Measurements from ENCODE around the gene ARL6IP4.

The ARL6IP4 gene

DNA sequence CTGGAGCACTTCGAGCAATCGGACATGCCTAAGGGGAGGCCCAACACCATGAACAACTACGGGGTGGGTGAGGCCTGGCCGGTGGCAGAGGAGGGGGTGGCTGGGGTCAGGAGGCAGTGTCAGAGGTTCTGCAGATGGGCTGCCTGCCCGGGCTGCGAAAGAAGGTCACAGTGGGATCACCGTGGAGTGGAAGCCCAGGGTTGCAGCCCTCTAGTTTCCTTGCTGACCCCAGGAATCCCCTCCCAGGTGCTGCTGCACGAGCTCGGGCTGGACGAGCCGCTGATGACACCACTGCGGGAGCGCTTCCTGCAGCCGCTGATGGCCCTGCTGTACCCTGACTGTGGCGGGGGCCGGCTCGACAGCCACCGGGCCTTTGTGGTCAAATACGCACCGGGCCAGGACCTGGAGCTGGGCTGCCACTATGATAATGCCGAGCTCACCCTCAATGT is 1.9 kb upstream of the ARL6IP4 start:
- H3K4me3 ChIP-seq (ENCODE audit: low read depth, low read length) = no peak overlapping the region
- DNase-seq (ENCODE audit: low read depth) = no peak
- TF ChIP-seq, protein P1, sequence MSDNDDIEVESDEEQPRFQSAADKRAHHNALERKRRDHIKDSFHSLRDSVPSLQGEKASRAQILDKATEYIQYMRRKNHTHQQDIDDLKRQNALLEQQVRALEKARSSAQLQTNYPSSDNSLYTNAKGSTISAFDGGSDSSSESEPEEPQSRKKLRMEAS (IDR thresholded peaks at IDR 0.05; ENCODE audit: low read depth, low read length) = no peak

DNA sequence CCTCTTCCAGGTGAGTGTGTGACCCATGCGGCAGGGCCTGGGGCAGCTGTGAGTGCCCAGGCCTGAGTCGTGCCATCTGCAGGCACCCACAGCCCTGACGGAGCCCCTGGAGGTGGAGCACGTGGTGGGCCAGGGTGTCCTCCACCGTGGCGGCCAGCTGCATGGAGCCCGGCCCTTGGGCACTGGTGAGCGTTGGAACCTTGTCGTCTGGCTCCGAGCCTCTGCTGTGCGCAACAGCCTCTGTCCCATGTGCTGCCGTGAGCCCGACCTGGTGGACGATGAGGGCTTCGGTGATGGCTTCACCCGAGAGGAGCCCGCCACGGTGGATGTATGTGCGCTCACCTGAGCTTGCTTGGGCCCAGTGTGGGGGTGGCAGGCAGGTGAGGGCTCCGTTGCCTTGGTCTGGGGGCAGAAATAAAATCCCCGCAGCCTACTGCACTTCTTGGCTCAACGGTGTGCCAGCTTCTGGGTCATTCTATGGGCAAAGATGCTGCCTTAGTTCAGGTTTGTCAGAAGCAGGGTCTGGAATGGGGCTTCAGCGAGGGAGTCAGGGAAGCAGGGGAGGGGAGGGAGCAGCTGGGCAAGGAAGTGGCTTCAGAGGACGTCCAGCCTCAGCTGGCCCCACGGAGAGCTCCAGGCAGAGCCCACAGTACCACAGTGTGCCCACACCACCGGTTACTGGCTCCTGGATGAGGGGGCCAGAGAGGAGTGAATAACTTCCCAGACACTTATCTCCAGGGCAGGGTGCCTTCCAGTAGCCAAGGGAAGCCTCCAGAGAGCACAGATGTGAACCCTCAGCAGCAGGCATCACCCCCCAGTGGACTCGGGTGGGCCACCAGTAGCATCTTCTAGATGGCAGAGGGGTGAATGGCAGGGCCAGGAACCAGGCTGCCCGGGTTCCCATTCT is 1.2 kb upstream of the ARL6IP4 start:
- TF ChIP-seq POLR2A (IDR thresholded peaks at IDR 0.05; ENCODE audit: extremely low read depth, insufficient read length) = no peak
- TF ChIP-seq, protein P2, sequence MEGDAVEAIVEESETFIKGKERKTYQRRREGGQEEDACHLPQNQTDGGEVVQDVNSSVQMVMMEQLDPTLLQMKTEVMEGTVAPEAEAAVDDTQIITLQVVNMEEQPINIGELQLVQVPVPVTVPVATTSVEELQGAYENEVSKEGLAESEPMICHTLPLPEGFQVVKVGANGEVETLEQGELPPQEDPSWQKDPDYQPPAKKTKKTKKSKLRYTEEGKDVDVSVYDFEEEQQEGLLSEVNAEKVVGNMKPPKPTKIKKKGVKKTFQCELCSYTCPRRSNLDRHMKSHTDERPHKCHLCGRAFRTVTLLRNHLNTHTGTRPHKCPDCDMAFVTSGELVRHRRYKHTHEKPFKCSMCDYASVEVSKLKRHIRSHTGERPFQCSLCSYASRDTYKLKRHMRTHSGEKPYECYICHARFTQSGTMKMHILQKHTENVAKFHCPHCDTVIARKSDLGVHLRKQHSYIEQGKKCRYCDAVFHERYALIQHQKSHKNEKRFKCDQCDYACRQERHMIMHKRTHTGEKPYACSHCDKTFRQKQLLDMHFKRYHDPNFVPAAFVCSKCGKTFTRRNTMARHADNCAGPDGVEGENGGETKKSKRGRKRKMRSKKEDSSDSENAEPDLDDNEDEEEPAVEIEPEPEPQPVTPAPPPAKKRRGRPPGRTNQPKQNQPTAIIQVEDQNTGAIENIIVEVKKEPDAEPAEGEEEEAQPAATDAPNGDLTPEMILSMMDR (IDR thresholded peaks at IDR 0.05; ENCODE audit: low read depth, low read length) = no peak
- TF ChIP-seq, protein P1 (IDR thresholded peaks at IDR 0.05; ENCODE audit: low read depth, low read length) = no peak
- TF ChIP-seq MYC (IDR thresholded peaks at IDR 0.05; ENCODE audit: low read depth, low read length) = no peak
- H3K4me3 ChIP-seq (ENCODE audit: low read depth, low read length) = peak overlapping the region; percentile 87
- no peak for DNase-seq (ENCODE audit: low read depth)

DNA sequence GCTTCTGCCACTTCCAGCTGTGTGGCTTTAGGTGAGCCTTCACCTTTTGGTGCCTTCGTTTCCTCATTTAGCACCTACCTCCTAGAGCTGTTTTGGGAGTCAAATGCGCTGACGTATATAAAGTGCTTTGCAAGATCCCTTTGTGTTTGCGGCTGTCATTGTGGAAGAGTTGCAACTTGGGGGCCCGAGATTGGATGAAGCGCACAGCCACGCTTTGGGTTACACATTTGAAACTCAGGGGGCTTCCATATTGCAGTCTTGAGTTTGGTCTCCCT is 636 bp upstream of the ARL6IP4 start:
- H3K4me3 ChIP-seq (ENCODE audit: low read depth, low read length) = peak overlapping the region; percentile 87
- TF ChIP-seq POLR2A (IDR thresholded peaks at IDR 0.05; ENCODE audit: extremely low read depth, insufficient read length) (no peak), MYC (IDR thresholded peaks at IDR 0.05; ENCODE audit: low read depth, low read length) (no peak)
- TF ChIP-seq, protein P1 (IDR thresholded peaks at IDR 0.05; ENCODE audit: low read depth, low read length) = no peak
- TF ChIP-seq, protein P2 (IDR thresholded peaks at IDR 0.05; ENCODE audit: low read depth, low read length) = no peak
- no peak for DNase-seq (ENCODE audit: low read depth)

DNA sequence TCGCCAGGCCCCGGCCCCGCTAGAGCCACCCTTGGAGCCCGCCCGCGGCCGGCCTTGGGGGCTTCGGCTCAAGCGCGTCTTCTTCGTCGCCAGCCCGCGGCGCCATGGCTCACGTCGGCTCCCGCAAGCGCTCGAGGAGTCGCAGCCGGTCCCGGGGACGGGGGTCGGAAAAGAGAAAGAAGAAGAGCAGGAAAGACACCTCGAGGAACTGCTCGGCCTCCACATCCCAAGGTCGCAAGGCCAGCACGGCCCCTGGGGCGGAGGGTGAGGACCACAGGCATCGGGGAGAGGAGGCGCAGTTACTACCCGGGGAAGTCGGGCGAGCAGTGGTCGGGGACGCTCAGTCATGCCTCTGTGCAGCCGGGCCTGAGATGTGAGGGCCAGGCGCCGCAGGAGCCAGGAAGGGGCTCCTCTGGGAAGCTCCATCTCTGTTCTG is 573 bp downstream of the ARL6IP4 start:
- peak overlapping the region; percentile 87 for H3K4me3 ChIP-seq (ENCODE audit: low read depth, low read length)
- TF ChIP-seq, protein P2 (IDR thresholded peaks at IDR 0.05; ENCODE audit: low read depth, low read length) = no peak
- TF ChIP-seq MYC (IDR thresholded peaks at IDR 0.05; ENCODE audit: low read depth, low read length) (no peak), POLR2A (IDR thresholded peaks at IDR 0.05; ENCODE audit: extremely low read depth, insufficient read length) (no peak)
- TF ChIP-seq, protein P1 (IDR thresholded peaks at IDR 0.05; ENCODE audit: low read depth, low read length) = no peak
- DNase-seq (ENCODE audit: low read depth) = peak; percentile 65

DNA sequence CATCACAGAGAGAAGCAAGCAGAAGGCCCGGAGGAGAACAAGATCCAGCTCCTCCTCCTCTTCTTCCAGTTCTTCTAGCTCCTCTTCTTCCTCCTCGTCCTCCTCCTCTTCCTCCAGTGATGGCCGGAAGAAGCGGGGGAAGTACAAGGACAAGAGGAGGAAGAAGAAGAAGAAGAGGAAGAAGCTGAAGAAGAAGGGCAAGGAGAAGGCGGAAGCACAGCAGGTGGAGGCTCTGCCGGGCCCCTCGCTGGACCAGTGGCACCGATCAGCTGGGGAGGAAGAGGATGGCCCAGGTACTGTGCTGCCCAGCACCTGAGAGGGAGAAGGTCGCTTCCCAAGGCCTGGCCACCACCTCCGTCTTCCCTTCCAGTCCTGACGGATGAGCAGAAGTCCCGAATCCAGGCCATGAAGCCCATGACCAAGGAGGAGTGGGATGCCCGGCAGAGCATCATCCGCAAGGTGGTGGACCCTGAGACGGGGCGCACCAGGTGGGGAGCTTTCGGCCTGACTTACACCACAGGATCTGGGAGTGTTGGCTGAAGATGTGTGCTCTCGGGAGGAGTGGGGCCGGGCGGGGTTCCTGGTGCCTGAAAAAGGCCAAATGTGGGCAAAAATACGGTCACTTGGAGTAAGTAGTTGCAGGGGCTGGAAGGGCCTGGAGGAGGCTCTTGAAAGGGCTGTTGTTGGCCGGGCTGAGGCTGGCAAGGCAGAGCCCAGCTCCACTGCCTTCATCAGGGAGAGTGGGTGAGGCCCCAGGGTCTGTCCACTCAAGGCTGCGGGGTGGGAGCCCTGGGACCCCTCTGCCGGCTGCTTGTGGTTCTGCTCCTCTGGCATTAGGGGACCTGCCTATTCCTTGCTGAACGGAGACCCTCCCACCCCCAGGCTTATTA is 1.4 kb downstream of the ARL6IP4 start:
- no peak for DNase-seq (ENCODE audit: low read depth)
- TF ChIP-seq, protein P2 (IDR thresholded peaks at IDR 0.05; ENCODE audit: low read depth, low read length) = no peak
- TF ChIP-seq MYC (IDR thresholded peaks at IDR 0.05; ENCODE audit: low read depth, low read length) = no peak
- TF ChIP-seq, protein P1 (IDR thresholded peaks at IDR 0.05; ENCODE audit: low read depth, low read length) = no peak
- no peak for TF ChIP-seq POLR2A (IDR thresholded peaks at IDR 0.05; ENCODE audit: extremely low read depth, insufficient read length)
- peak overlapping the region; percentile 87 for H3K4me3 ChIP-seq (ENCODE audit: low read depth, low read length)

DNA sequence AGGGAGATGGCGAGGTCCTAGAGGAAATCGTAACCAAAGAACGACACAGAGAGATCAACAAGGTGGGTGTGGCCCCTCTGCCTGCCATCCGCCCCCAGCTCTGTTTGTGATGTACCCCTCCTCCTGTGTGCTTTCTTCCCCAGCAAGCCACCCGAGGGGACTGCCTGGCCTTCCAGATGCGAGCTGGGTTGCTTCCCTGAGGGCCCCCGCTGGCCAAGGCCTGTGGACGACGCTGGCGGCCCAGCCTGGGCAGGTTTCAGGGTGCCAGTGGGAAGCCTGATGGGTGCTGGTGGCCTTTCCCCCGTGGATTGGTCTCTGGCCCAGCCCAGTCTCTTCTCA is 2.0 kb downstream of the ARL6IP4 start:
- DNase-seq (ENCODE audit: low read depth) = no peak
- no peak overlapping the region for H3K4me3 ChIP-seq (ENCODE audit: low read depth, low read length)
- TF ChIP-seq MYC (IDR thresholded peaks at IDR 0.05; ENCODE audit: low read depth, low read length) (no peak), POLR2A (IDR thresholded peaks at IDR 0.05; ENCODE audit: extremely low read depth, insufficient read length) (no peak)
- TF ChIP-seq, protein P2 (IDR thresholded peaks at IDR 0.05; ENCODE audit: low read depth, low read length) = no peak
- TF ChIP-seq, protein P1 (IDR thresholded peaks at IDR 0.05; ENCODE audit: low read depth, low read length) = no peak

Data from NB4 (cell line).